ENCODE measurements around the gene TRAPPC3L. TPM values are rescaled to one million over a fixed set of nuclear protein-coding genes. Genes with fewer than 3 reads are reported as not detected.
A peak's percentile ranks its signal among the peaks of the same experiment; 100 is the strongest.

The TRAPPC3L gene
- polyA plus RNA-seq, 2 of the 4 experiments (the other 2 are of a cell fraction): not detected

GRCh38 chr6:116570856-116571682 lies 25.6 kb upstream of the TRAPPC3L start, which contains the start of gene RWDD1 (continued):
- no peak for TF ChIP-seq CTCF (IDR thresholded peaks at IDR 0.05)
- peak; percentile 86 for TF ChIP-seq MAX (IDR thresholded peaks at IDR 0.05)
- TF ChIP-seq ELK1 (IDR thresholded peaks at IDR 0.05; ENCODE audit: low read depth, low read length): no peak
- TF ChIP-seq CHD2 (IDR thresholded peaks at IDR 0.05; ENCODE audit: low read length, partially characterized antibody): no peak
- no peak for TF ChIP-seq MAZ (IDR thresholded peaks at IDR 0.05; ENCODE audit: borderline replicate concordance, low read depth, low read length)
- peak; percentile 57; the same call in 2 of the 3 replicates for TF ChIP-seq BCL3 (IDR thresholded peaks at IDR 0.05)
- no peak for TF ChIP-seq NPAS2 (CRISPR knock-in tag; IDR thresholded peaks at IDR 0.05; ENCODE audit: borderline replicate concordance)
- TF ChIP-seq POLR2AphosphoS2 (conservative IDR thresholded peaks at IDR 0.05; ENCODE audit: low read length): no peak
- no peak; the same call in 1 of the 2 replicates for TF ChIP-seq E2F6 (IDR thresholded peaks at IDR 0.05; ENCODE audit: borderline replicate concordance, low read depth)
- no peak for TF ChIP-seq KDM1A (IDR thresholded peaks at IDR 0.05; ENCODE audit: low read depth)
- TF ChIP-seq EHF (CRISPR knock-in tag; IDR thresholded peaks at IDR 0.05): no peak
- no peak for TF ChIP-seq TFCP2L1 (CRISPR knock-in tag; IDR thresholded peaks at IDR 0.05)
- no peak for TF ChIP-seq HOXB13 (CRISPR knock-in tag; IDR thresholded peaks at IDR 0.05; ENCODE audit: low read depth)

- FAIRE-seq (no peak), DNase-seq (ENCODE audit: low read depth in 1 of 2, low spot score in 1 of 2) (no peak), ATAC-seq (no peak)
- H3K4me3 ChIP-seq: no peak overlapping the region
- H3K27ac ChIP-seq: no peak overlapping the region
- TF ChIP-seq ZFP36 (IDR thresholded peaks at IDR 0.05; ENCODE audit: borderline replicate concordance, partially characterized antibody) (no peak), SMC3 (IDR thresholded peaks at IDR 0.05) (no peak), EHMT2 (IDR thresholded peaks at IDR 0.05; ENCODE audit: low read depth) (no peak), KDM5A (IDR thresholded peaks at IDR 0.05) (no peak), RFX5 (IDR thresholded peaks at IDR 0.05) (no peak), USF2 (IDR thresholded peaks at IDR 0.05) (no peak), MAX (IDR thresholded peaks at IDR 0.05) (no peak), JUN (IDR thresholded peaks at IDR 0.05) (no peak), ZSCAN20 (CRISPR knock-in tag; IDR thresholded peaks at IDR 0.05) (no peak), RARB (CRISPR knock-in tag; IDR thresholded peaks at IDR 0.05) (no peak), GATA3 (IDR thresholded peaks at IDR 0.05; ENCODE audit: borderline replicate concordance) (no peak), ATOH8 (CRISPR knock-in tag; IDR thresholded peaks at IDR 0.05; ENCODE audit: low read depth) (no peak), TP53 (CRISPR knock-in tag; IDR thresholded peaks at IDR 0.05) (no peak), SREBF2 (IDR thresholded peaks at IDR 0.05) (no peak), CBX2 (IDR thresholded peaks at IDR 0.05; ENCODE audit: borderline replicate concordance, low read depth) (no peak), CHD2 (IDR thresholded peaks at IDR 0.05; ENCODE audit: low read length, partially characterized antibody) (no peak)
- peaks cover 19% of the 10 kb centered on the region; the same call in 2 of the 3 replicates for H3K4me1 ChIP-seq
- POLR2A ChIA-PET: interaction anchor here (0.9 kb wide), 1 partner anchor 289 kb away, joined by 3 read pairs; the partner anchor contains the start of gene TSPYL1
- peak overlapping the region; percentile 84; the same call in 2 of the 3 replicates for H3K4me2 ChIP-seq
- H3K9me3 ChIP-seq: no peaks in the 10 kb centered on the region
- CTCF ChIA-PET: interaction anchor here (1.0 to 2.4 kb wide), 3 partner anchors 8 to 301 kb away, joined by 4 to 16 read pairs (median 8); no protein-coding TSS in a partner anchor
- 65% methylated on average over 6 of the region's 7 CpGs for WGBS (ENCODE audit: missing lambda C conversion rate)
Observed at GRCh38 chr6:116568821-116569755, 23.6 kb upstream of the TRAPPC3L start.

Data from A549 (cell line).